ENCODE data around the gene TAF6.
A peak's percentile ranks its signal among the peaks of the same experiment; 100 is the strongest.

Gene TAF6

GRCh38 chr7:100074841-100075240, 44.3 kb downstream of the TAF6 start:
- TF ChIP-seq CTCF (conservative IDR thresholded peaks at IDR 0.05; ENCODE audit: low read length), result no peak
- no peak overlapping the region for H3K4me3 ChIP-seq (ENCODE audit: low read length)
- no peak for DNase-seq (ENCODE audit: low read depth)

- no peak for DNase-seq (ENCODE audit: low read depth)
- H3K4me3 ChIP-seq (ENCODE audit: low read length), result no peak overlapping the region
- TF ChIP-seq CTCF (conservative IDR thresholded peaks at IDR 0.05; ENCODE audit: low read length), result no peak
Measured at GRCh38 chr7:100072462-100072861, 46.7 kb downstream of the TAF6 start.

GRCh38 chr7:100071018-100071723, 48.0 kb downstream of the TAF6 start:
- H3K4me3 ChIP-seq (ENCODE audit: low read length), result no peak overlapping the region
- DNase-seq (ENCODE audit: low read depth), result no peak
- no peak for TF ChIP-seq CTCF (conservative IDR thresholded peaks at IDR 0.05; ENCODE audit: low read length)

GRCh38 chr7:100069991-100070390, 49.2 kb downstream of the TAF6 start:
- no peak overlapping the region for H3K4me3 ChIP-seq (ENCODE audit: low read length)
- no peak for DNase-seq (ENCODE audit: low read depth)
- no peak for TF ChIP-seq CTCF (conservative IDR thresholded peaks at IDR 0.05; ENCODE audit: low read length)

GRCh38 chr7:100066953-100067352, 52.2 kb downstream of the TAF6 start:
- no peak for TF ChIP-seq CTCF (conservative IDR thresholded peaks at IDR 0.05; ENCODE audit: low read length)
- no peak overlapping the region for H3K4me3 ChIP-seq (ENCODE audit: low read length)
- no peak for DNase-seq (ENCODE audit: low read depth)

- DNase-seq (ENCODE audit: low read depth), result peak; percentile 89
- no peak overlapping the region for H3K4me3 ChIP-seq (ENCODE audit: low read length)
- TF ChIP-seq CTCF (conservative IDR thresholded peaks at IDR 0.05; ENCODE audit: low read length), result no peak
Measured at GRCh38 chr7:100065452-100066186, 53.5 kb downstream of the TAF6 start.

GRCh38 chr7:100064162-100064561, 55.0 kb downstream of the TAF6 start:
- TF ChIP-seq CTCF (conservative IDR thresholded peaks at IDR 0.05; ENCODE audit: low read length), result no peak
- no peak overlapping the region for H3K4me3 ChIP-seq (ENCODE audit: low read length)
- no peak for DNase-seq (ENCODE audit: low read depth)
